Fibroblast of lung (primary cell): ENCODE results near the gene EFCAB8. TPM values are rescaled to one million over a fixed set of nuclear protein-coding genes. Genes with fewer than 3 reads are reported as not detected.

ENCODE experiments used
- DNase-seq, 2 donors: peaks; one replicate each; pipeline versions ENCODE4 v3.0.0 to v3.0.0-alpha.2; 2010; ENCODE audit warnings: low read depth in 2 of 2
- H2AFZ ChIP-seq: 2 replicates; pipeline ENCODE4 v1.5.1; 2012; ENCODE audit warnings: low read length, control low read depth, inconsistent platforms
- H3K27ac ChIP-seq: 2 replicates; pipeline ENCODE4 v1.5.1; 2011; ENCODE audit warnings: low read length, control low read depth; ENCODE audit not compliant: insufficient read depth
- H3K27me3 ChIP-seq: 2 replicates; pipeline ENCODE4 v1.5.1; 2011; ENCODE audit warnings: mild to moderate bottlenecking, low read length; ENCODE audit not compliant: control insufficient read depth, insufficient read depth
- H3K36me3 ChIP-seq: 2 replicates; pipeline ENCODE4 v1.5.1; 2011; ENCODE audit warnings: low read length; ENCODE audit not compliant: control insufficient read depth, insufficient read depth
- H3K4me1 ChIP-seq: 2 replicates; pipeline ENCODE4 v1.5.1; 2011; ENCODE audit warnings: low read length; ENCODE audit not compliant: control insufficient read depth, insufficient read depth; ENCODE audit errors: extremely low read depth
- H3K4me2 ChIP-seq: 2 replicates; pipeline ENCODE4 v1.5.1; 2011; ENCODE audit warnings: low read length, control low read depth; ENCODE audit not compliant: insufficient read depth; ENCODE audit errors: extremely low read depth
- H3K4me3 ChIP-seq, 4 experiments: fragments of 200-600 bp in 1 of 4; sonication (generic) in 1 of 4; replicated peaks in 1 of 4; 2 replicates each; pipeline ENCODE4 v1.5.1; 2011 to 2016; ENCODE audit warnings: low read length in 4 of 4, low read depth in 3 of 4, mild to moderate bottlenecking in 3 of 4, control low read depth in 2 of 4, inconsistent platforms in 1 of 4, mixed read lengths in 1 of 4; ENCODE audit not compliant: insufficient read depth in 1 of 4; ENCODE audit errors: control extremely low read depth in 1 of 4
- H3K79me2 ChIP-seq: 2 replicates; pipeline ENCODE4 v1.5.1; 2012; ENCODE audit warnings: mild to moderate bottlenecking, low read length, inconsistent platforms; ENCODE audit not compliant: control insufficient read depth, insufficient read depth
- H3K9ac ChIP-seq: 2 replicates; pipeline ENCODE4 v1.5.1; 2011; ENCODE audit warnings: mild to moderate bottlenecking, low read length, control low read depth; ENCODE audit not compliant: insufficient read depth
- H3K9me3 ChIP-seq: 2 replicates; pipeline ENCODE4 v1.5.1; 2012; ENCODE audit warnings: low read depth, low read length; ENCODE audit not compliant: control insufficient read depth, insufficient read depth
- H4K20me1 ChIP-seq: 2 replicates; pipeline ENCODE4 v1.5.1; 2011; ENCODE audit warnings: low read length; ENCODE audit not compliant: control insufficient read depth, insufficient read depth; ENCODE audit errors: extremely low read depth
- EZH2 ChIP-seq: IDR thresholded peaks from 2 replicates; pipeline ENCODE4 v1.5.1; 2012; ENCODE audit warnings: low read length, control low read depth, mild to moderate bottlenecking; ENCODE audit errors: missing control alignments
- polyA plus RNA-seq, 2 donors: library from polyadenylated mRNA; depleted of rRNA in 1 of 2; stranded (reverse) in 1 of 2; unstranded in 1 of 2; fragments of >200 nt; gene quantifications; 2 replicates each; pipeline ENCODE4 v1.2.1, GENCODE V29; 2011 to 2012; ENCODE audit warnings: missing spikeins in 1 of 2
- total RNA-seq: library from RNA; depleted of rRNA; stranded (reverse); fragments of >200 nt; gene quantifications from 2 replicates; pipeline ENCODE4 v1.2.1, GENCODE V29; 2014
- TF ChIP-seq, protein P1 (sequence below), 2 donors: IDR thresholded peaks in 1 of 2; conservative IDR thresholded peaks in 1 of 2; 1 replicate in 1 of 2; 2 replicates in 1 of 2; pipeline ENCODE4 v1.5.1; 2011 to 2012; ENCODE audit warnings: low read length in 2 of 2, control low read depth in 1 of 2, inconsistent platforms in 1 of 2, low read depth in 1 of 2, mild to moderate bottlenecking in 1 of 2

Gene EFCAB8
- total and polyA plus RNA-seq, 2 donors (not counting 1 experiment from before 2014, with no cell fraction given) = under 0.01 TPM; not detected in 1

DNA sequence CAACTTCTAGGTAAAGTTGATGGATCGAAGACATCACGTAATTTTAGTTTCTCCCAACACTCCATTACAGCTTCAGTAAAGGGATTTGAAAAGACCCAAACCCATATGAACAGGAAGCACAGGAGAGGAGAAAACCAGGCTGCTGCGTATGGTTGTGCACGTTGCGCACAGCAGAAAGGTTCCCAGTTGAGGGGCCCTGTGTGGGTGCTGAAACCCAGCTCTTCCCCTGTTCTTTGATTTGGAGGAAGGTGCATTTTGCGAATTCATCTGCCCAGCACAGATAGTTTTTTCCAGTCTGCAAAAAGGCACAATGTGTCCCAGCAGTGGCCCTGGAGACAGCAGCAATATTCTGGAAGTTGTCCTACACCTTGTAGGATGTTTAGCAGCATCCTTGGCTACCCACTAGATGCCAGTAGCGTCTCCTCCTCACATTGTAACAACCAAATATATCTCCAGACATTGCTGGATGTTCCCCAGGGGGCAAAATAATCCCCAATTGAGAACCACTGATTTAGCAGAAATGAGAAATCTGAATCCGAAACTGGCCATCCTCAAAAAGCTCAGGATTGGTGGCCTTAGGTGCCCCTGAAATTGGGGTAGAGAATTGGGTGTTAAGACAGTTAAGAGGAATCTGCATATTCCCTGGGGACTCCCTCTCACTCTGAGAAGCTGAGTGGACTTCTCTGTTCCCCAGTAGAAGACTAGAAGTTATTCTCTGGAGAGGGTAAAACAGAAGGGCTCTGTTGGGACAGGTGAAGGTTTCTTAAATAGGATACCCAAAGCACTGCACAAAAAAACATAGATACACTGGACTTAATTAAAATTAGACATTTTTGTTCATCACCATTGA lies 133.3 kb downstream of the EFCAB8 start:
- DNase-seq = no peak
- no peaks in the 10 kb centered on the region for H3K79me2 ChIP-seq
- H3K4me2 ChIP-seq = no peak overlapping the region
- H2AFZ ChIP-seq = no peak overlapping the region
- no peak overlapping the region for H3K27ac ChIP-seq
- no peaks in the 10 kb centered on the region for H4K20me1 ChIP-seq
- H3K9ac ChIP-seq = no peak overlapping the region
- H3K9me3 ChIP-seq = no peaks in the 10 kb centered on the region
- H3K36me3 ChIP-seq = no peaks in the 10 kb centered on the region
- H3K4me1 ChIP-seq = no peaks in the 10 kb centered on the region
- H3K4me3 ChIP-seq = no peak overlapping the region
- TF ChIP-seq, protein P1, sequence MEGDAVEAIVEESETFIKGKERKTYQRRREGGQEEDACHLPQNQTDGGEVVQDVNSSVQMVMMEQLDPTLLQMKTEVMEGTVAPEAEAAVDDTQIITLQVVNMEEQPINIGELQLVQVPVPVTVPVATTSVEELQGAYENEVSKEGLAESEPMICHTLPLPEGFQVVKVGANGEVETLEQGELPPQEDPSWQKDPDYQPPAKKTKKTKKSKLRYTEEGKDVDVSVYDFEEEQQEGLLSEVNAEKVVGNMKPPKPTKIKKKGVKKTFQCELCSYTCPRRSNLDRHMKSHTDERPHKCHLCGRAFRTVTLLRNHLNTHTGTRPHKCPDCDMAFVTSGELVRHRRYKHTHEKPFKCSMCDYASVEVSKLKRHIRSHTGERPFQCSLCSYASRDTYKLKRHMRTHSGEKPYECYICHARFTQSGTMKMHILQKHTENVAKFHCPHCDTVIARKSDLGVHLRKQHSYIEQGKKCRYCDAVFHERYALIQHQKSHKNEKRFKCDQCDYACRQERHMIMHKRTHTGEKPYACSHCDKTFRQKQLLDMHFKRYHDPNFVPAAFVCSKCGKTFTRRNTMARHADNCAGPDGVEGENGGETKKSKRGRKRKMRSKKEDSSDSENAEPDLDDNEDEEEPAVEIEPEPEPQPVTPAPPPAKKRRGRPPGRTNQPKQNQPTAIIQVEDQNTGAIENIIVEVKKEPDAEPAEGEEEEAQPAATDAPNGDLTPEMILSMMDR (conservative IDR thresholded peaks at IDR 0.05 in 1 of 2, IDR thresholded peaks at IDR 0.05 in 1 of 2; ENCODE audit: low read depth in 1 of 2, low read length in 2 of 2) = no peak
- no peak for TF ChIP-seq EZH2
- no peaks in the 10 kb centered on the region for H3K27me3 ChIP-seq

DNA sequence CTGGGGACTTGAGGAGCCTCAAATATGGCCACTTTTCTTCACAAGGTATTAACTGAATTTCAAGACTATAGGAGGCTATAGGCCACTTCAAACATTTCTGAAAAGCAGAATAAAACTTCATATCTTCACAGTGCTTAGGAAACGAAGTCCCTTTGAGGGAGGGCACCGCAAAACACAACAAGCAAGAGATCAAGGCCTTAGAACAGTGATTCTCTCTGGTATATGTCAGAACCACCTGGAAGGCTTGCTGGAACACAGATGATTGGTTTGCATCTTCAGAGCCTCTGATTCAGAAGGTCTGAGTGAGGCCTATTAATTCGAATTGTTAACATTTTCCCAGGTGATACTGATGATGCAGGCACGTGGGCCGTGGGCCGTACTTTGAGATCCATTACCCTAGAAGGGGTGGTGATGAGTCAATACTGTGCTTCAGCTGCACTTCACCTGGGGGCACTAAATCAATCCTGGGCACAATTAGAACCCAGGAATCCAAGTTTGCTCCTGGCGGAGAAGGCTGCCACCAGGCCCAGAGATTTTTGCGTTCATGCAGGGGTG lies 134.8 kb downstream of the EFCAB8 start:
- no peaks in the 10 kb centered on the region for H3K79me2 ChIP-seq
- no peaks in the 10 kb centered on the region for H3K36me3 ChIP-seq
- H3K4me1 ChIP-seq = no peaks in the 10 kb centered on the region
- H3K27ac ChIP-seq = no peak overlapping the region
- no peaks in the 10 kb centered on the region for H3K9me3 ChIP-seq
- H3K27me3 ChIP-seq = no peaks in the 10 kb centered on the region
- no peak overlapping the region for H3K4me3 ChIP-seq
- no peaks in the 10 kb centered on the region for H4K20me1 ChIP-seq
- H3K4me2 ChIP-seq = no peak overlapping the region
- no peak for TF ChIP-seq EZH2
- TF ChIP-seq, protein P1 (conservative IDR thresholded peaks at IDR 0.05 in 1 of 2, IDR thresholded peaks at IDR 0.05 in 1 of 2; ENCODE audit: low read depth in 1 of 2, low read length in 2 of 2) = no peak
- no peak overlapping the region for H3K9ac ChIP-seq
- no peak for DNase-seq
- H2AFZ ChIP-seq = no peak overlapping the region

DNA sequence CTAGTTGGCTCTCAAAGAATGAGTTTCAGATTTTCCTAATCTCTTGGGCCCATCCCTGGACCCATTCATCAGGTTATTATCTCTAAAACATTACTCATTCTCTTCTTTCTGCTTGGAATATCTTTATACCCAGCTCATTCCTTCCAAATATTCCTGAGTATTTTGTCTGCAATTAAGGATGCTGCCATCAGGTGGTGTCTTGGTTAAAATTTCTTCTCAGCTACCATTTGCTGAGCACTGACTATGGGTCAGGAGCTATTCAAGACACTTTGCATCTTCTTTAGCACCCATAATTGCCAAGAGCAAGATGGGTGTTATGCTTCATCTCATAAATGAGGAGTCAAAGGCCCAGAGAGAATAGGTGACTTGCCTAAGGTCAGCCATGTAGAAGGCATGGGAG lies 137.1 kb downstream of the EFCAB8 start:
- H3K9ac ChIP-seq = no peak overlapping the region
- no peaks in the 10 kb centered on the region for H3K36me3 ChIP-seq
- H3K9me3 ChIP-seq = no peaks in the 10 kb centered on the region
- no peak overlapping the region for H3K27ac ChIP-seq
- no peak for DNase-seq
- H3K4me1 ChIP-seq = no peaks in the 10 kb centered on the region
- H3K79me2 ChIP-seq = no peaks in the 10 kb centered on the region
- TF ChIP-seq, protein P1 (conservative IDR thresholded peaks at IDR 0.05 in 1 of 2, IDR thresholded peaks at IDR 0.05 in 1 of 2; ENCODE audit: low read depth in 1 of 2, low read length in 2 of 2) = peak in 1 of 2 donors; percentile 3
- TF ChIP-seq EZH2 = no peak
- no peak overlapping the region for H3K4me2 ChIP-seq
- no peak overlapping the region for H3K4me3 ChIP-seq
- no peak overlapping the region for H2AFZ ChIP-seq
- no peaks in the 10 kb centered on the region for H3K27me3 ChIP-seq
- no peaks in the 10 kb centered on the region for H4K20me1 ChIP-seq
